Pancreas (tissue), 10 donors: Measurements from ENCODE around the gene COG1. TPM values are rescaled to one million over a fixed set of nuclear protein-coding genes. Genes with fewer than 3 reads are reported as not detected.

Experiments used
- ATAC-seq, 4 donors: fragments of 200-7000 bp; cut with Tn5 transposase; one replicate each; pipeline versions ENCODE4 v1.8.0 to v1.9.1; 2020; ENCODE audit warnings: mild to moderate bottlenecking in 4 of 4, moderate library complexity in 4 of 4
- DNase-seq, 6 donors: peaks; one replicate each; pipeline ENCODE4 v3.0.0-alpha.2; 2020
- FAIRE-seq: peaks from 2 replicates; lab custom pipeline; 2012; peaks lifted over from hg19 to GRCh38; lab: Jason Lieb, UNC
- H3K27ac ChIP-seq, 4 donors: fragments of 200-600 bp; sonication (generic); 1 replicate in 3 of 4; 2 replicates in 1 of 4; pipeline versions ENCODE4 v1.5.0 to v1.8.0; 2020
- H3K27me3 ChIP-seq, 4 donors: fragments of 200-600 bp; one replicate each; pipeline ENCODE4 v1.8.0; 2021
- H3K36me3 ChIP-seq, 3 donors: fragments of 200-600 bp; sonication (generic) in 1 of 3; one replicate each; pipeline versions ENCODE4 v1.5.0 to v1.8.0; 2020 to 2021
- H3K4me1 ChIP-seq, 3 donors: fragments of 200-600 bp; one replicate each; pipeline ENCODE4 v1.8.0; 2021
- H3K4me3 ChIP-seq, 4 donors: fragments of 200-600 bp; sonication (generic) in 2 of 4; one replicate each; pipeline versions ENCODE4 v1.5.0 to v1.8.0; 2020 to 2021
- H3K9me3 ChIP-seq, 4 donors: fragments of 200-600 bp; one replicate each; pipeline ENCODE4 v1.8.0; 2021
- CTCF ChIP-seq, 4 donors: fragments of 200-600 bp; sonication (generic) in 3 of 4; IDR thresholded peaks; one replicate each; pipeline versions ENCODE4 v1.5.0 to v1.8.0; 2021; ENCODE audit warnings: antibody characterized with exemption in 4 of 4
- WGBS, 2 donors: extraction: QIAGEN DNeasy Blood & Tissue Kit; methylation state at CpG; one replicate each; pipeline ENCODE4 v1.1.7; 2013; 5-methylcytosine and 5-hydroxymethylcytosine counted together
- intact Hi-C, 3 donors: fragments of 100-400 bp; cut with DNase I; formaldehyde crosslinking; loops; one replicate each; pipeline versions ENCODE4 v1.11.1 to v1.14.2; 2022
- polyA plus RNA-seq, 2 donors: library from polyadenylated mRNA; stranded (reverse); fragments of 200-250 nt; gene quantifications; one replicate each; pipeline ENCODE4 v1.2.3, GENCODE V29; 2013
- total RNA-seq, 6 donors: library from RNA; stranded (reverse); fragmentation: NEBNext Ultra II Directional in 4 of 6; extraction: Animal tissue kit (Norgen Biotek cat#: 25700) in 4 of 6; gene quantifications; one replicate each; pipeline versions ENCODE4 v1.2.1 to v1.2.4, GENCODE V29; 2021 to 2023
- donor health status: healthy with polysubstance abuse.
- donor health status: DM: no; HTN: no; CAD: no; lungs with moderate emphysema.
- donor health status: DM: no; HTN: no; CAD: no.
- donor health status: control.
- donor health status: control.
- donor health status: Bipolar disorder and iron deficiency.
- donor health status: DM: yes; HTN: yes; CAD: no.
- donor health status: DM: no; HTN: no; CAD: no.
- donor health status: DM: no; HTN: no; CAD: no.
- donor health status: DM: yes; HTN: yes; CAD: no.

COG1 gene
- total and polyA plus RNA-seq, 8 donors: 21.1 to 29.6 (median 25.5) TPM

- WGBS, 2 donors: 94 to 96% methylated on average over 13 of the region's 13 CpGs
- no peaks in the 10 kb centered on the region for H3K4me1 ChIP-seq
- H3K9me3 ChIP-seq: no peaks in the 10 kb centered on the region
- ATAC-seq (no peak), DNase-seq (peak in 2 of 6 donors; percentile 6 to 48), FAIRE-seq (no peak)
- H3K27ac ChIP-seq: no peak overlapping the region
- no peaks in the 10 kb centered on the region for H3K27me3 ChIP-seq
- TF ChIP-seq CTCF (IDR thresholded peaks at IDR 0.05): no peak
- intact Hi-C loops: no loop called here
- H3K36me3 ChIP-seq: peaks cover 6 to 50% (median 36%) of the 10 kb centered on the region in 3 donors
- no peak overlapping the region for H3K4me3 ChIP-seq
These were observed 16.6 kb downstream of the COG1 start for GRCh38 chr17:73209436-73209835.

GRCh38 chr17:73210002-73210678 lies 17.3 kb downstream of the COG1 start:
- TF ChIP-seq CTCF (IDR thresholded peaks at IDR 0.05): peak in 1 of 4 donors; percentile 11
- H3K4me3 ChIP-seq: no peak overlapping the region
- peaks cover 6 to 47% (median 32%) of the 10 kb centered on the region in 3 donors for H3K36me3 ChIP-seq
- H3K27ac ChIP-seq: no peak overlapping the region
- FAIRE-seq: no peak
- no peaks in the 10 kb centered on the region for H3K4me1 ChIP-seq
- WGBS, 2 donors: 77 to 80% methylated on average over 8 of the region's 8 CpGs
- no peaks in the 10 kb centered on the region for H3K9me3 ChIP-seq
- intact Hi-C loops: no loop called here
- no peak for ATAC-seq
- no peaks in the 10 kb centered on the region for H3K27me3 ChIP-seq
- no peak for DNase-seq

- FAIRE-seq (no peak), DNase-seq (peak in 1 of 6 donors; percentile 41), ATAC-seq (no peak)
- H3K4me3 ChIP-seq: no peak overlapping the region
- intact Hi-C loops: no loop called here
- H3K9me3 ChIP-seq: no peaks in the 10 kb centered on the region
- H3K36me3 ChIP-seq: peaks cover 0 to 31% (median 21%) of the 10 kb centered on the region in 3 donors
- WGBS, 2 donors: 81% methylated on average over 13 of the region's 13 CpGs
- no peak for TF ChIP-seq CTCF (IDR thresholded peaks at IDR 0.05)
- H3K4me1 ChIP-seq: no peaks in the 10 kb centered on the region
- H3K27me3 ChIP-seq: no peaks in the 10 kb centered on the region
- H3K27ac ChIP-seq: no peak overlapping the region
These were observed 18.9 kb downstream of the COG1 start for GRCh38 chr17:73211745-73212144.

- no peak for FAIRE-seq
These were observed 21.2 kb downstream of the COG1 start for GRCh38 chr17:73214008-73214407.

More at GRCh38 chr17:73214008-73214407, 21.2 kb downstream of the COG1 start:
- Histone ChIP-seq H3K4me1 (no peaks in the 10 kb centered on the region), H3K36me3 (peaks cover 0 to 9% (median 6%) of the 10 kb centered on the region in 3 donors), H3K4me3 (no peak overlapping the region), H3K27me3 (no peaks in the 10 kb centered on the region), H3K27ac (no peak overlapping the region), H3K9me3 (no peaks in the 10 kb centered on the region)
- ATAC-seq (no peak), DNase-seq (no peak)
- intact Hi-C loops: no loop called here
- TF ChIP-seq CTCF (IDR thresholded peaks at IDR 0.05): no peak
